ENCODE measurements around the gene OR2M3. TPM values are rescaled to one million over a fixed set of nuclear protein-coding genes. Genes with fewer than 3 reads are reported as not detected.

Gene OR2M3
- total RNA-seq, 1 experiment from 2014 or later = not detected

GRCh38 chr1:248174521-248174920 is 22.5 kb upstream of the OR2M3 start, which contains the start of gene OR2M2 (continued):
- no peak for TF ChIP-seq REST (IDR thresholded peaks at IDR 0.05; ENCODE audit: low read depth)

GRCh38 chr1:248183996-248184395 is 13.1 kb upstream of the OR2M3 start:
- intact Hi-C loops (cut with micrococcal nuclease) = no loop called here
- Histone ChIP-seq H3K27ac (ENCODE audit: low read depth, low read length) (no peak overlapping the region), H3K4me3 (replicated peaks in 1 of 2; ENCODE audit: low read depth in 1 of 2, low read length in 2 of 2) (no peak overlapping the region), H3K9ac (ENCODE audit: low read length) (no peak overlapping the region), H2AFZ (ENCODE audit: low read depth, low read length, poor library complexity, severe bottlenecking) (no peak overlapping the region), H3K9me2 (ENCODE audit: insufficient read depth) (no peaks in the 10 kb centered on the region), H3K4me2 (ENCODE audit: low read length) (no peak overlapping the region), H3K27me3 (ENCODE audit: insufficient read depth, low read length) (no peaks in the 10 kb centered on the region), H3K36me3 (ENCODE audit: control insufficient read depth in 1 of 2, insufficient read depth in 2 of 2, low read length in 2 of 2) (no peaks in the 10 kb centered on the region), H3K79me2 (ENCODE audit: insufficient read depth, low read length) (no peaks in the 10 kb centered on the region), H3K9me3 (ENCODE audit: control insufficient read depth in 1 of 2, insufficient read depth in 1 of 2, low read depth in 1 of 2, low read length in 2 of 2) (peaks cover 0 to 3% of the 10 kb centered on the region in 2 experiments; a peak in 2 of 4 replicates), H4K20me1 (ENCODE audit: insufficient read depth) (no peaks in the 10 kb centered on the region), H3K4me1 (ENCODE audit: control insufficient read depth in 1 of 2, insufficient read depth in 2 of 2, low read length in 2 of 2) (no peaks in the 10 kb centered on the region)
- BruUV-seq (replicated peaks) = no TSS peak
- ChIA-PET POLR2A (no interaction called here), RAD21 (ENCODE audit: low non-redundant PET in 1 of 2, low total read pairs in 2 of 2, uncharacterized antibody in 2 of 2, unreplicated experiment in 2 of 2) (no interaction called here), CTCF (no interaction called here)
- ATAC-seq (no peak), DNase-seq (ENCODE audit: low read depth, low spot score) (no peak)
- TF ChIP-seq SP1 (IDR thresholded peaks at IDR 0.05; ENCODE audit: low read depth) (no peak), SRF (IDR thresholded peaks at IDR 0.05; ENCODE audit: low read depth) (no peak), POLR2A (IDR thresholded peaks at IDR 0.05; ENCODE audit: borderline replicate concordance, extremely low read depth, insufficient read depth, insufficient read length) (no peak), CBX3 (IDR thresholded peaks at IDR 0.05; ENCODE audit: low read depth) (no peak), TCF7L2 (IDR thresholded peaks at IDR 0.05; ENCODE audit: borderline replicate concordance, extremely low read depth, insufficient read depth, insufficient read length) (no peak), ZFX (IDR thresholded peaks at IDR 0.05) (no peak), REST (IDR thresholded peaks at IDR 0.05; ENCODE audit: low read depth) (no peak), EGR1 (IDR thresholded peaks at IDR 0.05; ENCODE audit: low read depth) (no peak), ATF3 (IDR thresholded peaks at IDR 0.05) (no peak)

Data from HCT116 (cell line).